ENCODE data around the gene GEMIN8. TPM values are rescaled to one million over a fixed set of nuclear protein-coding genes. Genes with fewer than 3 reads are reported as not detected.

The GEMIN8 gene
- total and polyA plus RNA-seq, 2 experiments from 2014 or later = 12.4 to 15.8 TPM

- Histone ChIP-seq H3K9me2 (replicated peaks; ENCODE audit: insufficient read depth) (no peaks in the 10 kb centered on the region), H3K4me3 (no peak overlapping the region), H4K20me1 (ENCODE audit: insufficient read depth, poor library complexity, severe bottlenecking) (no peaks in the 10 kb centered on the region), H3K27me3 (no peaks in the 10 kb centered on the region), H3K27ac (no peak overlapping the region), H2AFZ (no peak overlapping the region), H3K36me3 (replicated peaks; ENCODE audit: insufficient read depth, low read depth) (no peaks in the 10 kb centered on the region), H3K4me1 (ENCODE audit: insufficient read depth) (no peaks in the 10 kb centered on the region), H3K4me2 (no peak overlapping the region), H3K79me2 (no peaks in the 10 kb centered on the region), H3K9me3 (ENCODE audit: low read depth) (no peaks in the 10 kb centered on the region)
- DNase-seq (ENCODE audit: low spot score) = no peak
- WGBS (ENCODE audit: low lambda C conversion rate, missing lambda C conversion rate) = 70% methylated on average over 2 of the region's 2 CpGs
- TF ChIP-seq EZH2 (IDR thresholded peaks at IDR 0.05; ENCODE audit: borderline replicate concordance) = no peak
- TF ChIP-seq EZH2phosphoT487 (IDR thresholded peaks at IDR 0.05; ENCODE audit: low read depth, severe bottlenecking, unreplicated experiment) = no peak
- no peak for TF ChIP-seq CTCF (IDR thresholded peaks at IDR 0.05; ENCODE audit: poor library complexity)
These were observed 25.7 kb downstream of the GEMIN8 start for GRCh38 chrX:14003876-14004425.

- Histone ChIP-seq H3K4me1 (ENCODE audit: insufficient read depth) (no peaks in the 10 kb centered on the region), H3K36me3 (replicated peaks; ENCODE audit: insufficient read depth, low read depth) (no peaks in the 10 kb centered on the region), H2AFZ (no peak overlapping the region), H3K27me3 (no peaks in the 10 kb centered on the region), H3K79me2 (no peaks in the 10 kb centered on the region), H3K9me2 (replicated peaks; ENCODE audit: insufficient read depth) (no peaks in the 10 kb centered on the region), H4K20me1 (ENCODE audit: insufficient read depth, poor library complexity, severe bottlenecking) (no peaks in the 10 kb centered on the region), H3K27ac (no peak overlapping the region), H3K4me2 (no peak overlapping the region), H3K9me3 (ENCODE audit: low read depth) (no peaks in the 10 kb centered on the region), H3K4me3 (no peak overlapping the region)
- TF ChIP-seq EZH2 (IDR thresholded peaks at IDR 0.05; ENCODE audit: borderline replicate concordance) = no peak
- no peak for TF ChIP-seq CTCF (IDR thresholded peaks at IDR 0.05; ENCODE audit: poor library complexity)
- TF ChIP-seq EZH2phosphoT487 (IDR thresholded peaks at IDR 0.05; ENCODE audit: low read depth, severe bottlenecking, unreplicated experiment) = no peak
- WGBS (ENCODE audit: low lambda C conversion rate, missing lambda C conversion rate) = 63% methylated on average over 4 of the region's 4 CpGs
- no peak for DNase-seq (ENCODE audit: low spot score)
These were observed 26.7 kb downstream of the GEMIN8 start for GRCh38 chrX:14003028-14003427.

GRCh38 chrX:13996650-13997049, 33.0 kb downstream of the GEMIN8 start:
- no peak overlapping the region for H2AFZ ChIP-seq

More at GRCh38 chrX:13996650-13997049, 33.0 kb downstream of the GEMIN8 start:
- WGBS (ENCODE audit: low lambda C conversion rate, missing lambda C conversion rate) = 84% methylated on average over 6 of the region's 6 CpGs
- Histone ChIP-seq H3K4me1 (ENCODE audit: insufficient read depth) (no peaks in the 10 kb centered on the region), H4K20me1 (ENCODE audit: insufficient read depth, poor library complexity, severe bottlenecking) (no peaks in the 10 kb centered on the region), H3K9me3 (ENCODE audit: low read depth) (no peaks in the 10 kb centered on the region), H3K27ac (no peak overlapping the region), H3K36me3 (replicated peaks; ENCODE audit: insufficient read depth, low read depth) (no peaks in the 10 kb centered on the region), H3K4me3 (no peak overlapping the region), H3K27me3 (no peaks in the 10 kb centered on the region), H3K9me2 (replicated peaks; ENCODE audit: insufficient read depth) (no peaks in the 10 kb centered on the region), H3K4me2 (no peak overlapping the region), H3K79me2 (no peaks in the 10 kb centered on the region)
- TF ChIP-seq EZH2 (IDR thresholded peaks at IDR 0.05; ENCODE audit: borderline replicate concordance) (no peak), CTCF (IDR thresholded peaks at IDR 0.05; ENCODE audit: poor library complexity) (no peak)
- no peak for DNase-seq (ENCODE audit: low spot score)

All from hepatocyte (in vitro differentiated cells).